Cardiac fibroblast (primary cell): ENCODE results near the gene ELAC2.
A peak's percentile ranks its signal among the peaks of the same experiment; 100 is the strongest.

ENCODE experiments used
- DNase-seq, 2 donors: peaks; one replicate each; pipeline versions ENCODE4 v3.0.0 to v3.0.0-alpha.2; 2010; ENCODE audit warnings: low read depth in 2 of 2
- H3K4me3 ChIP-seq, 2 donors: replicated peaks in 1 of 2; 1 replicate in 1 of 2; 2 replicates in 1 of 2; pipeline ENCODE4 v1.5.1; 2011; ENCODE audit warnings: low read depth in 2 of 2, low read length in 2 of 2, mild to moderate bottlenecking in 2 of 2, moderate library complexity in 1 of 2
- CTCF ChIP-seq: IDR thresholded peaks from one replicate; pipeline ENCODE4 v1.5.1; 2011; ENCODE audit warnings: low read depth, mild to moderate bottlenecking, low read length, inconsistent platforms

The ELAC2 gene

GRCh38 chr17:13024526-13025257 lies 6.9 kb upstream of the ELAC2 start:
- peak overlapping the region in 1 of 2 donors; percentile 16 for H3K4me3 ChIP-seq
- peak; percentile 61 to 65 for DNase-seq
- TF ChIP-seq CTCF, result peak; percentile 100

DNA sequence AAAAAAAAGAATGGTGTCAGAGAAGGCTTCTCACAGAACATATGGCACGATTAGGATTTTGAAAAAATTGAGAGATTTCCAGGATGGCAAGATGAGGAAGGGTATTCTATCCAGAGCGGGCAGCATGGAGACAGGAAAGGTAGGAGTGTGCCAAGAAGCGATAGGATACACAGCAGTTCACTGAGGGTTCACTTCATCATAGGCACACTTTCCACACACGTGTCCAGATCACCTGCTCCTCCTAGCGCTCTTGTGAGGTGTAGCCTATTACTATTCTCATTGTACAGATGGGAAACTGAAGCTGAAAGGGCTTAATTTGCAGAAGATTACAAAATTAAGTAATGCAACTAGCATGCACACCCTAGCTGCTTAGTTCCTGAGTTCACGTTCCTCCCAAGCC lies 6.2 kb upstream of the ELAC2 start:
- DNase-seq, result no peak
- TF ChIP-seq CTCF, result no peak
- H3K4me3 ChIP-seq, result no peak overlapping the region

DNA sequence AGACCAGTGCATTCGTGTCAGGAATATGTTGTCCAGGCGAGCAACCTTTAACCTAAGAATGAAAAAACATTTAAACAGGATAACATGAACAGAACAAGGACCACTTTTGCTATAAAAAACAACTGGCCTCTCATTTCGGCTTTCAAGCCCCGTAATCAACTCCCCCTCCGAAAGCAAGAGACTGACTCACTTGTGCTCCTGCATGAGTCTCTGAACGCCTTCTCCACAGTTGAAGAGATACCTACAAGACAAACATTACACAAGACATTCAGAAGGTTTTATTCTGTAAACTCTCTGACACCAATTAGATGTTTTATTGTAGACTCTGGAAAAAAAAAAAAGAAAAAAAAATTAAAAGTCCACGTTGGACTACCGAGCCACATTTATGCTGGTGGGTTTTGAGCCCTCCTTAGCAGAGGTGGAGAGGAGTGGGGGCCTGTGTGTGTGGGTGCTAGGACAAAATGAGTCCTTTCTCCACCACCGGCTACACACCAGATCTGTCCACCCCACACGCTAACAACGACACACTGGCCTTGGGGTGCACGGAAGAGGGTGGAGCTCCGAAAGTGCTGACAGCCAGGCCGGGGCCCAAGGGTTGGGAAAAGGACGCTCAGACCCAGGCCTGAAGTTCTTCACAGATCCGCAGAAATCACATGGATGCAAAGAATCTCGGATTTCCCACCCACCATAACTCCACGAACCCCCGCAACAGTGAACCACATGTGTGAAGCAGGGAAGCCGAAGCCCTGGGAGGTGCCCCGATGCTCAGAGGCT lies 759 bp downstream of the ELAC2 start:
- no peak for TF ChIP-seq CTCF
- H3K4me3 ChIP-seq, result peak overlapping the region; percentile 87 to 88
- peak in 1 of 2 donors; percentile 40 for DNase-seq

DNA sequence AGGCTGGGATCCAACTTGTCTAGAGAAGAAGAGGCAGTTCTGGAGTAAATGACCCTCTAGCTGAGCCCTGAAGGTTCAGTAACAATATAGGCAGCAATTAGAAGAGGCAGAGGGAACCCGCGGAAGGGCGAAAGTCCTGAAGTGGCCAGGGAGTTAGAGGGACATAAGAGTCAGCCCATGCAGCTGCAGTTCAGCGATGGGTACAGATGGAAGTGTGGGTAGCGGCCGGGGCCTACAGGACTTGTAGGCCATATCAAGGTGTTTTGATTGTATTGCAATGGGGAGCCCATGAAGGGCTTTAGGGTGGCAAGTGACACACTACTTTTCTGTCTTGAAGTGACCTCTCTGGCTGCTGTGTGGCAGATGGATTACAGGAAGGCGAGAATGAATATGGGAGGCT lies 3.0 kb downstream of the ELAC2 start:
- no peak for DNase-seq
- H3K4me3 ChIP-seq, result no peak overlapping the region
- TF ChIP-seq CTCF, result no peak

DNA sequence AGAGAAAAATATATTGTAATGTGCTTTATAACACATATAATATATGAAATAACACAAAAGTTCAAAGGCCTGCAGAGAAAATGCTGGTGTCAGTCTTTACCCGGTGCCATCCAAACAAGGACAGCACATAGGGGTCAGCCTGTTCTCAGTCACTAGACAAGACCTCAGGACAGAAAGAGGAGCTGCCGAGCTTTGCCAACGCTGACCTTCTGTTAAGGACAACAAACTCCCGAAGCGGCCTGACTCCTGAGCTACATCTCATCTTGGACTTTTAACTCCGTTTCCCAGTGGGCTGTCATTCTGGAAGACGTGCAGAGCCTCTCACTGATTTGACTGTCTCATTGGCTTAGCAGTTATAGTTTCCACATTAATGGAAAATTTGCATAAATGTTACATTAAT lies 6.9 kb downstream of the ELAC2 start:
- DNase-seq, result no peak
- no peak for TF ChIP-seq CTCF
- H3K4me3 ChIP-seq, result no peak overlapping the region

GRCh38 chr17:13008461-13008860 lies 9.4 kb downstream of the ELAC2 start:
- no peak overlapping the region for H3K4me3 ChIP-seq
- no peak for DNase-seq
- no peak for TF ChIP-seq CTCF
